ENCODE data around the gene ACER3.

The ACER3 gene

GRCh38 chr11:76997512-76997911 lies 136.8 kb downstream of the ACER3 start:
- in situ Hi-C loops (cut with MboI; ENCODE audit: low sequenced_read_pairs, unreplicated experiment) = no loop called here
- no peak for DNase-seq (ENCODE audit: low spot score)
- no peak for TF ChIP-seq CTCF (IDR thresholded peaks at IDR 0.05; ENCODE audit: borderline replicate concordance, control extremely low read depth, extremely low read depth, insufficient read depth, missing control alignments)

- DNase-seq (ENCODE audit: low spot score) = no peak
- in situ Hi-C loops (cut with MboI; ENCODE audit: low sequenced_read_pairs, unreplicated experiment) = no loop called here
- TF ChIP-seq CTCF (IDR thresholded peaks at IDR 0.05; ENCODE audit: borderline replicate concordance, control extremely low read depth, extremely low read depth, insufficient read depth, missing control alignments) = no peak
Observed at GRCh38 chr11:76999597-76999996, 138.9 kb downstream of the ACER3 start.

- in situ Hi-C loops (cut with MboI; ENCODE audit: low sequenced_read_pairs, unreplicated experiment) = no loop called here
- no peak for DNase-seq (ENCODE audit: low spot score)
- no peak for TF ChIP-seq CTCF (IDR thresholded peaks at IDR 0.05; ENCODE audit: borderline replicate concordance, control extremely low read depth, extremely low read depth, insufficient read depth, missing control alignments)
Observed at GRCh38 chr11:77001613-77002012, 140.9 kb downstream of the ACER3 start.

GRCh38 chr11:77002776-77003175 lies 142.1 kb downstream of the ACER3 start:
- in situ Hi-C loops (cut with MboI; ENCODE audit: low sequenced_read_pairs, unreplicated experiment) = no loop called here
- no peak for TF ChIP-seq CTCF (IDR thresholded peaks at IDR 0.05; ENCODE audit: borderline replicate concordance, control extremely low read depth, extremely low read depth, insufficient read depth, missing control alignments)
- DNase-seq (ENCODE audit: low spot score) = no peak

GRCh38 chr11:77003963-77004362 lies 143.2 kb downstream of the ACER3 start:
- in situ Hi-C loops (cut with MboI; ENCODE audit: low sequenced_read_pairs, unreplicated experiment) = no loop called here
- DNase-seq (ENCODE audit: low spot score) = no peak
- TF ChIP-seq CTCF (IDR thresholded peaks at IDR 0.05; ENCODE audit: borderline replicate concordance, control extremely low read depth, extremely low read depth, insufficient read depth, missing control alignments) = no peak

- in situ Hi-C loops (cut with MboI; ENCODE audit: low sequenced_read_pairs, unreplicated experiment) = no loop called here
- no peak for TF ChIP-seq CTCF (IDR thresholded peaks at IDR 0.05; ENCODE audit: borderline replicate concordance, control extremely low read depth, extremely low read depth, insufficient read depth, missing control alignments)
- DNase-seq (ENCODE audit: low spot score) = no peak
Observed at GRCh38 chr11:77009533-77010160, 148.9 kb downstream of the ACER3 start.

Measured in GM13976 (cell line).